Measurements from ENCODE around the gene ADAMTSL3.
"Not testable (repeated sequence)": the region's sequence is repeated elsewhere in the genome, so short reads cannot be mapped to it uniquely, and the experiment has no call there.

ADAMTSL3 gene

GRCh38 chr15:83757291-83757690 lies 103.4 kb downstream of the ADAMTSL3 start:
- not testable (repeated sequence) for DNase-seq (ENCODE audit: low spot score)

- no peak for DNase-seq (ENCODE audit: low spot score)
Measured at GRCh38 chr15:83762367-83762766, 108.4 kb downstream of the ADAMTSL3 start.

GRCh38 chr15:83764201-83764838 lies 110.4 kb downstream of the ADAMTSL3 start:
- DNase-seq (ENCODE audit: low spot score) = no peak

GRCh38 chr15:83766339-83766738 lies 112.4 kb downstream of the ADAMTSL3 start:
- no peak for DNase-seq (ENCODE audit: low spot score)

- DNase-seq (ENCODE audit: low spot score) = no peak
Measured at GRCh38 chr15:83767741-83768140, 113.8 kb downstream of the ADAMTSL3 start.

GRCh38 chr15:83769411-83769999 lies 115.6 kb downstream of the ADAMTSL3 start:
- DNase-seq (ENCODE audit: low spot score) = no peak

- DNase-seq (ENCODE audit: low spot score) = no peak
Measured at GRCh38 chr15:83775738-83776137, 121.8 kb downstream of the ADAMTSL3 start.

- DNase-seq (ENCODE audit: low spot score) = no peak
Measured at GRCh38 chr15:83776986-83777385, 123.1 kb downstream of the ADAMTSL3 start.

GRCh38 chr15:83783227-83783626 lies 129.3 kb downstream of the ADAMTSL3 start:
- no peak for DNase-seq (ENCODE audit: low spot score)

GRCh38 chr15:83784975-83785374 lies 131.1 kb downstream of the ADAMTSL3 start:
- DNase-seq (ENCODE audit: low spot score) = no peak

GRCh38 chr15:83786336-83786735 lies 132.4 kb downstream of the ADAMTSL3 start:
- DNase-seq (ENCODE audit: low spot score) = no peak

GRCh38 chr15:83793069-83793468 lies 139.1 kb downstream of the ADAMTSL3 start:
- no peak for DNase-seq (ENCODE audit: low spot score)

- DNase-seq (ENCODE audit: low spot score) = no peak
Measured at GRCh38 chr15:83794209-83794608, 140.3 kb downstream of the ADAMTSL3 start.

GRCh38 chr15:83809345-83809744 lies 155.4 kb downstream of the ADAMTSL3 start:
- DNase-seq (ENCODE audit: low spot score) = no peak

GRCh38 chr15:83810110-83810509 lies 156.2 kb downstream of the ADAMTSL3 start:
- no peak for DNase-seq (ENCODE audit: low spot score)

- DNase-seq (ENCODE audit: low spot score) = no peak
Measured at GRCh38 chr15:83813682-83814081, 159.8 kb downstream of the ADAMTSL3 start.

- DNase-seq (ENCODE audit: low spot score) = no peak
Measured at GRCh38 chr15:83815506-83815905, 161.6 kb downstream of the ADAMTSL3 start.

GRCh38 chr15:83816124-83816883 lies 162.4 kb downstream of the ADAMTSL3 start:
- no peak for DNase-seq (ENCODE audit: low spot score)

GRCh38 chr15:83818591-83818990 lies 164.7 kb downstream of the ADAMTSL3 start:
- no peak for DNase-seq (ENCODE audit: low spot score)

- DNase-seq (ENCODE audit: low spot score) = no peak
Measured at GRCh38 chr15:83830381-83830780, 176.5 kb downstream of the ADAMTSL3 start.

- DNase-seq (ENCODE audit: low spot score) = no peak
Measured at GRCh38 chr15:83833569-83833968, 179.6 kb downstream of the ADAMTSL3 start.

- DNase-seq (ENCODE audit: low spot score) = no peak
Measured at GRCh38 chr15:83835479-83835878, 181.6 kb downstream of the ADAMTSL3 start.

- peak; percentile 34 for DNase-seq (ENCODE audit: low spot score)
Measured at GRCh38 chr15:83837945-83838571, 184.1 kb downstream of the ADAMTSL3 start.
